ENCODE results near the gene SLC23A1.

The SLC23A1 gene

DNA sequence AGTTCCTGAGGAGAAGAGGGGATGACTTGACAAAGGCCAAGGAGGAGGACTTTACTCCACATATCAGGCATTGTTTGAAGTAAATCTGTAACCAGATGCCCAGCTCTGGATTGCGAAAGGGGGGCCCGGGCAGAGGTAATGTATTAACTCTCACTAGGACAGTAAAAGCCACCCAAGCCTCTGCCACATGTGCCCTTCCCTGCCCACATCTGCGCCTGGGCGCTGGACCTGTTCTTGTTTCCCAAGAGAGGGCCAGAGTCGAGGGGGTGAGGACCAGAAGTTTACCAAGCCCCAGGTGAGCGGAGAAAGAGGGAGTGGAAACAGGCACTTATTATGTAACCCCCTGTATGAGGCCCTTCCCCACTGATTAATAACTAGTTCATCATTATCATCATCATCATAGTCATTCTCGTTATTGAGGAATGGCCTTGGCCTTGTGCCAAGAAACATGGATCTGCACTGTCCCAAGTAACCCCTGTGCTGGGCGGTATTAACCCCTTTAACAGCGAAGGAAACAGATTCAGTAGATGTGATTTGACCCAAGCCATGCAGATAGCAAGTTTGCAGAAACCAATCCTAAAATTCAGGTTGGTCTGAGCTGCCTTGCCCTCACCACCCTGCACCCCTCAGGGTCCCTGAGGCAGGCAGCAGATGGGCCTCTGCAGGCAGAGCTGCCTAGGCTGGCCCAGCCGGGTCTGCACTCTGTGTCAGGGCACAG is at the start of gene SLC23A1:
TSS of gene SLC23A1 (minus strand) at position 23 of the 718 bp plus-strand sequence. CDS start 44 bp downstream, outside the sequence.
- Histone ChIP-seq H3K36me3 (ENCODE audit: insufficient read depth, low read length) (peaks cover 3% of the 10 kb centered on the region; the same call in 1 of the 2 replicates), H3F3A (ENCODE audit: low read depth) (peaks cover 3% of the 10 kb centered on the region; the same call in 1 of the 2 replicates), H3K4me2 (ENCODE audit: low read depth, low read length, poor library complexity, severe bottlenecking) (peak within 1 kb of the TSS; percentile 87), H2AFZ (ENCODE audit: low read length) (no peak within 1 kb of the TSS), H3K9ac (ENCODE audit: low read depth, low read length, poor library complexity, severe bottlenecking) (peak within 1 kb of the TSS; percentile 99), H3K4me1 (ENCODE audit: insufficient read depth, low read length, poor library complexity, severe bottlenecking) (peaks cover 56% of the 10 kb centered on the region), H3K4me3 (ENCODE audit: low read length, poor library complexity, severe bottlenecking) (no peak within 1 kb of the TSS), H4K20me1 (ENCODE audit: insufficient read depth, low read length, poor library complexity, severe bottlenecking) (peaks cover 41% of the 10 kb centered on the region), H3K27me3 (ENCODE audit: insufficient read depth, low read length, poor library complexity, severe bottlenecking) (no peaks in the 10 kb centered on the region), H3K9me3 (ENCODE audit: insufficient read depth, low read depth, low read length) (no peaks in the 10 kb centered on the region), H3K9me2 (replicated peaks; ENCODE audit: low read depth, low read length) (no peaks in the 10 kb centered on the region), H3K79me2 (ENCODE audit: insufficient read depth, low read length) (peaks cover 44% of the 10 kb centered on the region)
- TF ChIP-seq EZH2phosphoT487 (IDR thresholded peaks at IDR 0.05; ENCODE audit: borderline replicate concordance): no peak
- TF ChIP-seq, protein P1, sequence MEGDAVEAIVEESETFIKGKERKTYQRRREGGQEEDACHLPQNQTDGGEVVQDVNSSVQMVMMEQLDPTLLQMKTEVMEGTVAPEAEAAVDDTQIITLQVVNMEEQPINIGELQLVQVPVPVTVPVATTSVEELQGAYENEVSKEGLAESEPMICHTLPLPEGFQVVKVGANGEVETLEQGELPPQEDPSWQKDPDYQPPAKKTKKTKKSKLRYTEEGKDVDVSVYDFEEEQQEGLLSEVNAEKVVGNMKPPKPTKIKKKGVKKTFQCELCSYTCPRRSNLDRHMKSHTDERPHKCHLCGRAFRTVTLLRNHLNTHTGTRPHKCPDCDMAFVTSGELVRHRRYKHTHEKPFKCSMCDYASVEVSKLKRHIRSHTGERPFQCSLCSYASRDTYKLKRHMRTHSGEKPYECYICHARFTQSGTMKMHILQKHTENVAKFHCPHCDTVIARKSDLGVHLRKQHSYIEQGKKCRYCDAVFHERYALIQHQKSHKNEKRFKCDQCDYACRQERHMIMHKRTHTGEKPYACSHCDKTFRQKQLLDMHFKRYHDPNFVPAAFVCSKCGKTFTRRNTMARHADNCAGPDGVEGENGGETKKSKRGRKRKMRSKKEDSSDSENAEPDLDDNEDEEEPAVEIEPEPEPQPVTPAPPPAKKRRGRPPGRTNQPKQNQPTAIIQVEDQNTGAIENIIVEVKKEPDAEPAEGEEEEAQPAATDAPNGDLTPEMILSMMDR (conservative IDR thresholded peaks at IDR 0.05; ENCODE audit: low read length): no peak

DNA sequence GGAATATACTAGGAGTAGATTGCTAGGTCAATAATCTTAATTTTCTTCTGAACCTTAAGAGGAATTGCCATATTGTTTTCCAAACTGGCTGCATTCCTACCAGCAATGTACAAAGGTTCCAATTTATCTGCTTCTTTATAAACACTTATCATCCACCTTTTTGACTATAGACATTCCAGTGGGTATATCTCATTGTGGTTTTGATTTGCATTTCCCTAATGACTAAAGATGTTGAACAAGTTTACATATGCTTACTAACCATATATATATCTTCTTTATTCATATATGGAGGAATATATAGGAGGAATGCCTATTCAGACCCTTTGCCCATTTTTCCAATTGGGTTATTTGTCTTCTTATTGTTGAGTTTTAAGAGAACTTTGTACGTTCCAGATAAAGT is 48.6 kb upstream of the SLC23A1 start:
- no peak overlapping the region for H3K9ac ChIP-seq (ENCODE audit: low read depth, low read length, poor library complexity, severe bottlenecking)
- H3K9me2 ChIP-seq (replicated peaks; ENCODE audit: low read depth, low read length): no peaks in the 10 kb centered on the region
- no peak overlapping the region for H3K4me2 ChIP-seq (ENCODE audit: low read depth, low read length, poor library complexity, severe bottlenecking)
- H3K27me3 ChIP-seq (ENCODE audit: insufficient read depth, low read length, poor library complexity, severe bottlenecking): no peaks in the 10 kb centered on the region
- H4K20me1 ChIP-seq (ENCODE audit: insufficient read depth, low read length, poor library complexity, severe bottlenecking): no peaks in the 10 kb centered on the region
- no peaks in the 10 kb centered on the region for H3K36me3 ChIP-seq (ENCODE audit: insufficient read depth, low read length)
- no peaks in the 10 kb centered on the region for H3K79me2 ChIP-seq (ENCODE audit: insufficient read depth, low read length)
- H3K4me1 ChIP-seq (ENCODE audit: insufficient read depth, low read length, poor library complexity, severe bottlenecking): peaks cover 9% of the 10 kb centered on the region
- no peak overlapping the region for H3K4me3 ChIP-seq (ENCODE audit: low read length, poor library complexity, severe bottlenecking)
- H3K9me3 ChIP-seq (ENCODE audit: insufficient read depth, low read depth, low read length): no peaks in the 10 kb centered on the region
- no peak overlapping the region for H2AFZ ChIP-seq (ENCODE audit: low read length)
- TF ChIP-seq, protein P1 (conservative IDR thresholded peaks at IDR 0.05; ENCODE audit: low read length): no peak
- no peak for TF ChIP-seq EZH2phosphoT487 (IDR thresholded peaks at IDR 0.05; ENCODE audit: borderline replicate concordance)
- no peaks in the 10 kb centered on the region for H3F3A ChIP-seq (ENCODE audit: low read depth)

DNA sequence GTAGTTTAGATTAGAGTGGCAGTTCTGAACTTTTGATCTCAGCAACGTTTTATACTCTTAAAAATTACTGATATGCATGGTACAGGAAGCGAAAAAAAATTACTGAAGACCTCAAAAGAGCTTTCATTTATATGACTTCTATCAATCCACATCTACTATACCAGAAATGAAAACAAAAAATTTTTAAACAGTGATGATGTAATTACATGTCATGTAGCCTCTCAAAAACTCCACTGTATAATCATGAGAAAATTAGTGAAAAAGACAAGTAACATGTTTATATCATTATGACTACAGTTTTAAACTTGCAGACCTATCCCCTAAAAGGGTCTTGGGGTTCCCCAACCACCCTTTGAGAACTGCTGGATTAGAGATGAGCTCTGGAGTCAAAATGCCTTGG is 46.9 kb upstream of the SLC23A1 start:
- no peak for TF ChIP-seq EZH2phosphoT487 (IDR thresholded peaks at IDR 0.05; ENCODE audit: borderline replicate concordance)
- TF ChIP-seq, protein P1 (conservative IDR thresholded peaks at IDR 0.05; ENCODE audit: low read length): no peak
- no peaks in the 10 kb centered on the region; the same call in 1 of the 2 replicates for H3K36me3 ChIP-seq (ENCODE audit: insufficient read depth, low read length)
- no peak overlapping the region for H3K9ac ChIP-seq (ENCODE audit: low read depth, low read length, poor library complexity, severe bottlenecking)
- no peaks in the 10 kb centered on the region for H3K79me2 ChIP-seq (ENCODE audit: insufficient read depth, low read length)
- peaks cover 21% of the 10 kb centered on the region for H3K4me1 ChIP-seq (ENCODE audit: insufficient read depth, low read length, poor library complexity, severe bottlenecking)
- H3K4me2 ChIP-seq (ENCODE audit: low read depth, low read length, poor library complexity, severe bottlenecking): no peak overlapping the region
- H3K27me3 ChIP-seq (ENCODE audit: insufficient read depth, low read length, poor library complexity, severe bottlenecking): no peaks in the 10 kb centered on the region
- H3F3A ChIP-seq (ENCODE audit: low read depth): no peaks in the 10 kb centered on the region
- no peaks in the 10 kb centered on the region for H3K9me3 ChIP-seq (ENCODE audit: insufficient read depth, low read depth, low read length)
- H3K9me2 ChIP-seq (replicated peaks; ENCODE audit: low read depth, low read length): no peaks in the 10 kb centered on the region
- H2AFZ ChIP-seq (ENCODE audit: low read length): no peak overlapping the region
- no peaks in the 10 kb centered on the region for H4K20me1 ChIP-seq (ENCODE audit: insufficient read depth, low read length, poor library complexity, severe bottlenecking)
- H3K4me3 ChIP-seq (ENCODE audit: low read length, poor library complexity, severe bottlenecking): no peak overlapping the region

Measured in Loucy (cell line).